Activated effector memory CD4-positive, alpha-beta T cell treated with anti-CD3 and anti-CD28 coated beads, Interleukin-2, amount 50 U/mL, for 16 hours (primary cell): ENCODE data around the gene CNOT3.
"Not testable (repeated sequence)": the region's sequence is repeated elsewhere in the genome, so short reads cannot be mapped to it uniquely, and the experiment has no call there.

ENCODE experiments used
- DNase-seq: peaks from one replicate; pipeline ENCODE4 v3.0.0-alpha.2; 2020

Gene CNOT3

DNA sequence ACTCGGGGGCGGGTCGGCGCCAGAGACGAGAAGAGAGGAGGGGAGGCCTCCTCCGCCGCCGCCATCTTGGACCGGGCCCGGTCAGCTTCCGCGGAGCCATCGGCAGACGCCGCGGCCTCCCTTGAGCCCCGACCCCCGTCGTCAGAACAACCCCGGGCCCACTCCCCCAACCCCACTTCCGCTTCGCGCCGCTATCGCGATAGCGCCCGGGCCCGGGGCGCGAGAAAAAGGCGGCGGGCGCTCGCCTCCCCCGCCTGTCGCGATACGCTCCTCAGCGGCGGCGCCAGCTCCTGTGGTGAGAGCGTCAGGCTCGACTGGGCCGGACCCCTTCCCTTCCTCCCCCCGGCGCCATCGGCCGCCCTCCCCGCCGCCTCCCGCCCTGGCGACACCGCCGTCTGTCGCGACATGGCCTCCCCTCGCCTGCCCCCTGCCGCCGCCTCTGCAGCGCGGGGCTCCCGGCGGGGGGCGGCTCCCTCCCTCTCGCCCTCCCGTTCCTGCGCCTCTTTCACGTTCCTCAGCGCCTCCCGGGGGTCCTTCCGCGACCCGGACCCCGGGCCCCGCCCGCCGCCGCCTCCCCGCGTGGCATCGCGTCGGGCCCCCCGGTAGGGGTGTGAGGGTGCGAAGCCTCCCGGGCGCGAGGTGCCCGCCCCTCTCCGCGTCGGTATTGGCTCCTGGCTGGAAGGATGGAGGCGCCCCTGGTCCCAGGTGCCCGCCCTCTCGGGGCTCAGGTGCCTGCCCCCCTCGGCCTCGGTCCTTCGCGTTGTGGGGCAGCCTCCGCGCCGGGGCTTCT is at the start of gene CNOT3:
Gene CNOT3, plus strand, starts transcription at position 64 of the 790 bp plus-strand sequence. CDS start 5,217 bp downstream, outside the sequence.
- peak; percentile 76 for DNase-seq

DNA sequence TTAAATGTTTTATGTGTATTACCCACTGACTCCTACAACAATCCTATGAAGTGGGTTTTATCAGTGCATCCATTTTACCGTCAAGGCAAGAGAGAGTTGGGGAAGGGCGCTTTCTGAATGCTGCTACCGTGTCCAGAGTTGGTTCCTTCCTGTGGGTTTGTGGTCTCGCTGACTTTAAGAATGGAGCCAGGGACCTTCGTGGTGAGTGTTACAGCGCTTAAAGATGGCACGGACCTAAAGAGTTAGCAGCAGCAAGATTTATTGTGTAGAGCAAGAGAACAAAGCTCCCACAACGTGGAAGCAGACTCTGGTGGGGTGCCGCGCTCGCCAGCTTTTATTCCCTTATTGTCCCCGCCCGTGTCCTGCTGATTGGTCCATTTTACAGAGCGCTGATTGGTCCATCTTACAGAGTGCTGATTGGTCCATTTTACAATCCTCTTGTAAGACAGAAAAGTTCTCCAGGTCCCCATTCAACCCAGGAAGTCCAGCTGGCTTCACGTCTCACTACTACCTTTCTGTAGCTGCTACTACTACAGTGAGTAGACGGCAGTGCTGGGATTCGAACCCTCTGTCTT is 43.0 kb upstream of the CNOT3 start:
- DNase-seq, result no peak

DNA sequence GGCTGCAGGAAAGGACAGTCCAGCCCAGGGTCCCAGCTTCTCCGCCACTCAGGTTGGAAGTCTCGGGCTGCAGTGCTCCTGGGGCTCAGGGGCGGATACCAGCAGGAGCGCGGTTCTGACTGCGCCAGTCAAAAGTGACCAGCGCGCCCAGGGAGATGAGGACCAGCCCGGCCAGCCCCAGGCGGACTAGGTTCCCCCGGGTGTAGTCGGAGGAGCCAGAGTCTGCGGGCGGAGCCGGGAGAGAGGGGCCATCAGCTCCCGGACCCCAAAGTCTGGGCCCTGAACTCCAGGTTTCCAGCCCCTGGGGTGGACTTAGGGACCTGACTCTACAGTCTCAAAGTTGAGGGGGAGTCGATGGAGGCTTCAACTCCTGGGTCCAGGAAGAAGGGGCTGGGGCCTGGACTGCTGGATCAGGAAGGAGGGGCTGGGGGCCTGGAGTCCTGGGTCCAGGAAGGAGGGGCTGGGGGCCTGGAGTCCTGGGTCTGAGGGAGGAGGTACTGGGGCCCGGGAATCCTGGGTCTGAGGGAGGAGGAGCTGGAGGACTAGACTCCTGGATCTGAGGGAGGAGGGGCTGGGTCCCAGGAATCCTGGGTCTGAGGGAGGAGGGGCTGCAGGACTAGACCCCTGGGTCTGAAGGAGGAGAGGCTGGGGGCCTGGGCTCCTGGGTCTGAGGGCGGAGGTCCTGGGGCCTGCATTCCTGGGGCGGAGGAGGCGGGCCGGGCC is 42.3 kb upstream of the CNOT3 start:
- no peak for DNase-seq

DNA sequence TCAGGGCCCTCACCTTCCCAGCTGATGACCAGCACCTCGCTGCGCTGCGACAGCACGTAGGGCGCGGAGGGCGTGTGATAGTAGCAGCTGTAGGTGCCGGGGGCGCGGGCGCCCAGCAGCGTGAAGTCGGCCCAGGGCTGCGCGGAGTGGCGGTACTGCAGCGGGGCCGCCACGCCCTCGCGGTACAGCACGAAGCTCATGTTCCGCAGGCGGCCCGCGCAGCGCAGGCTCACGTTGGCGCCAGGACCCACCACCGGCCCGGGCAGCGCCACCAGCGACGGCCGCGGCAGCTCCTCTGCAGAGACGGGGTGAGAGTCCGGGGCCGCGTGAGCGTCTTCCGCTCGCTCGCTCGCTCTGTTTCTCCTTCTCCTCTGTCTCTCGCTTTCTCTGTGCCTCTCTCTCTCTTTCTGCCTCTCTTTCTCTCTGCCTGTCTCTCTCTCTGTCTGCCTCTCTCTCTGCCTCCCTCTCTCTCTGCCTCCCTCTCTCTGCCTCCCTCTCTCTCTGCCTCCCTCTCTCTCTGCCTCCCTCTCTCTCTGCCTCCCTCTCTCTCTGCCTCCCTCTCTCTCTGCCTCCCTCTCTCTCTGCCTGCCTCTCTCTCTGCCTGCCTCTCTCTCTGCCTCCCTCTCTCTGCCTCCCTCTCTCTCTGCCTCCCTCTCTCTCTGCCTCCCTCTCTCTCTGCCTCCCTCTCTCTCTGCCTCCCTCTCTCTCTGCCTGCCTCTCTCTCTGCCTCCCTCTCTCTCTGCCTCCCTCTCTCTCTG is 41.5 kb upstream of the CNOT3 start:
- peak; percentile 82 for DNase-seq

DNA sequence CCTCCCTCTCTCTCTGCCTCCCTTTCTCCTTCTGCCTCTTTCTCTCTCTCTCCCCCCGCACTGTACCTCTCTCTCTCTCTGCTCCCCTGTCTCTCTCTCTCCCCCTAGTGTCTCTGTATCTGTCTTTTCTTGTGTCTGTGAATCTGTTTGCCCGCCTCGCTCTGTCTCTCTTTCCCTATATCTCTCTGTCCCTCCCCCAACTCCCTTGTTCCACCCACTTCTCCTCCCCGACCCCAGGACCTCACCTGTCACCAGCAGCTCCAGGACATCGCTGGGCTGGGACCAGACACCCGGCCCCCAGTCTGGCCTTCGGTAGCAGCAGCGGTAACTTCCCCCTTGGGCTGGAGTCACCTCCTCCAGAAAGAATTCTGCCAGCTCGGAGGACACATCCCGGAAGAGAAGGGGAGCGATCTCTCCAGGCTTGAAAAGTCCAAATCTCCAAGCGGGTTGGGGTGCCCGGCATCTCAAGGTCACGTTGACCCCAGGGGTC is 40.9 kb upstream of the CNOT3 start:
- DNase-seq, result no peak

DNA sequence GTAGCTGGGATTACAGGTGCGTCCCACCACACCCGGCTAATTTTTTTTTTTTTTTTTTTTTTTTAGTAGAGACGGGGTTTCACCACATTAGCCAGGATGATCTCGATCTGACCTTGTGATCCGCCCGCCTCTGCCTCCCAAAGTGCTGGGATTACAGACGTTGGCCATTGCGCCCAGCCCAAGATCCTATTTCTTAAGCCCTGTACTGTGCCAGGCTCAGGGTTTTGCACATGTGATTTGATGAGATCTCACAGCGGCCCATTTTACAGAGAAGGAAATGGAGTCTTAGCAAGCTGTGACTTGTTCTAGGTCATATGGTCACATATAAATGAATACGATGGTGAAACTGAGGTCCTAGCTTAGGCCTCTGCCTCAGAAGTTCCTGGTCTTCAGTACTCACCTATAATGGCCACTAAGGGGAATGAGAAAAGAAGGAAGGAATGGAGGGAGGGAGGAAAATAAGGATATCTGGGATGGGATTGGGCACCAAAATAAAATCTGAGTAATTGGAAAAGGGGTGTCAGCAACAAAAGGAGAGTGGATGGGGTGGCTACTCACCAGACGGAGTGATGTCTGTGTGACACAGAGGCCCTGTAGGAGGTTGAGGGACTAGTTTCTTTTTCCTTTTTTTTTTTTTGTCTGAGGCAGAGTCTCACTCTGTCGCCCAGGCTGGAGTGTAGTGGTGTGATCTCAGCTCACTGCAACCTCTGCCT is 38.2 kb upstream of the CNOT3 start:
- no peak for DNase-seq

DNA sequence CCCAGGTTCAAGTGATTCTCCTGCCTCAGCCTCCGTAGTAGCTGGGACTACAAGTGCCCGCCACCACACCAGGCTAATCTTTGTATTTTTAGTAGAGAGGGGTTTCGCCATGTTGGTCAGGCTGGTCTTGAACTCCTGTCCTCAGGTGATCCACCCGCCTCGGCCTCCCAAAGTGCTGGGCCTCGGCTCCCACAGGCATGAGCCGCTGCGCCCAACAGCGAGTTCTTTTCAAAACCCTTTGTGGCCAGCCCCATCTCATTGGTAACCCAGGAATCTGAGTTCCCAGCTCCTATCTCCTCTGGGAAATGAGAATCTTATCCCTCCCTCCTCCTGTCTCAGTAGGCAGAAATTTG is 37.7 kb upstream of the CNOT3 start:
- DNase-seq, result not testable (repeated sequence)

DNA sequence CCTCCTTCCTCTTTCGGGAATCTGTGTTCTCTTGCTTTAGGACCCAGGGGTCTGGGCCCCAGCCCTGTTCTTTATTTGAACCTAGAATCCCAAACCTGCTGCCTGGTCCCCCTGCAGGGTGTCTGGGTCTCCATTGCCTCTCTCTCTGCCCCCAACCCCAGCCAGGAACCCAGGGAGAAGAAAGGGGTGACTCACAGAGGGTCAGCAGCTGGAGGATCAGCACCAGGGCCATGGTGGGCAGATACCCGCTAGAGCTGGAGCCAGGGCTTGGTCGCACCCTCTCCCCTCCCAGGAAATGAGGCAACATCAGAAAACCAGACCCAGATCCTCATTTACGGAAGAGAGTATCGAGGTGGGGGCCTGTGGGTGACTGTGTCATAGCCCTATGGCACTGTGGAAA is 37.0 kb upstream of the CNOT3 start, which contains the start of gene OSCAR:
Gene OSCAR, minus strand, starts transcription at position 243 of the 400 bp plus-strand sequence. Its CDS starts 11 bp downstream, at position 232.
- DNase-seq, result no peak

DNA sequence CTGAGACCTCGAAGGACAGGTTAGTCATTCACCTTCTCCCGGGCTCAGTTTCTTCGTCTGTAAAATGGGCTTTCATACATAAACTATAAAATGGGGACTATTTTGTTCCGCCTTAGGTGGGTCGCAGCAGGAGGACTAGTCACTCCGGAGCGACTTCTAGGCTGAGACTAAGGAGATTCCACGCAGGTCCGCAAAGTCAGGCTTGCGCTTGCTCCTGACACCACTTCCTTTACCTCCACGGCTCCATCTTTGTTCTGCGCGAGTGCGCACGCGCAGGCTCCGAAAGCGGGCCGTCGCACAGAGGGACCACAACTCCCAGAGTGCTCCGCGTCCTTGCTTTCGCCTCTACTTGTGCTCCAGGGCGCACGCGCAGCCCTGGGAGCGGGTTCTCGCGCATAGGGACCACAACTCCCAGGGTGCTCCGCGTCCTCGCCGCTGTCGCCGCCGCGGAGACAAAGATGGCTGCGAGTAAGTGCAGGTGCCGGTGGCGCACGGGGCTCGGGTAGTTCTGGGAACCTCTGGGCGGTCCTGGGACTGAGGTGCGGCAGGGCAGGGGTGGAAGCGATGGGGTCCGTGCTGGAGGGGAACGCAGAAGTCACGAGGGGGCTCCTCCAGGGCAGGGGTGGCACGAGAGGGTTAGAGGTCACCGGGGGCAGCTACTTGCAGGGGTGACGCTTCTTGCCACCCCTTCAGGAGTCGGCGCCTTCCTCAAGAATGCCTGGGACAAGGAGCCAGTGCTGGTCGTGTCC is 35.0 kb upstream of the CNOT3 start, which contains the start of gene NDUFA3:
Gene NDUFA3, plus strand, starts transcription at position 435 of the 749 bp plus-strand sequence. Its CDS starts 24 bp downstream, at position 459.
- DNase-seq, result peak; percentile 99

DNA sequence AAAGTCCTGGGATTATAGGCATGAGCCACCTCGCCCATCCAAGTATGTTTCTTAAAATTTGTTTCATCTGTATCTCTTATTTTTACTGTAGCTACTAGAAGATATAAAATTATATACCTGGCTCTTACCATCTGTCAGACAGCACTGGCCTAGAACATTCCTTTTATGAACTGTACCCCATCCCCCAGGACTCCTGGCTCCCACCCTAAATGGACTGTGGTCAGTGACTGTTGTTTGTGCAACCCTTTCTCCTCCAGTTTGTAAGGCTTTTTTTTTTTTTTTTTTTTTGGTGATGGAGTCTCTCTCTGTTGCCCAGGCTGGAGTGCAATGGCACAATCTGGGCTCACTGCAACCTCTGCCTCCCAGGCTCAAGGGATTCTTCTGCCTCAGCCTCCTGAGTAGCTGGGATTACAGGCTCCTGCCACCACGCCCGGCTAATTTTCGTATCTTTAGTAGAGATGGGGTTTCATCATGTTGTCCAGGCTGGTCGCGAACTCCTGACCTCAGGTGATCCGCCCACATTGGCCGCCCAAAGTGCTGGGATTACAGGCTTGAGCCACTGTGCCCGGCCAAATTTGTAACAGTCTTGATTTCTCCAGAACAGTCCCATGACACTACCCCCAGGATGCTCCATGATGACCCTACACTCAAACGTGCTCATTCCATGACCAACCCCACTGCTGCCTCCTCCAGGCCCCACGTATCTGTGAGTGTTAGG is 32.4 kb upstream of the CNOT3 start:
- no peak for DNase-seq

DNA sequence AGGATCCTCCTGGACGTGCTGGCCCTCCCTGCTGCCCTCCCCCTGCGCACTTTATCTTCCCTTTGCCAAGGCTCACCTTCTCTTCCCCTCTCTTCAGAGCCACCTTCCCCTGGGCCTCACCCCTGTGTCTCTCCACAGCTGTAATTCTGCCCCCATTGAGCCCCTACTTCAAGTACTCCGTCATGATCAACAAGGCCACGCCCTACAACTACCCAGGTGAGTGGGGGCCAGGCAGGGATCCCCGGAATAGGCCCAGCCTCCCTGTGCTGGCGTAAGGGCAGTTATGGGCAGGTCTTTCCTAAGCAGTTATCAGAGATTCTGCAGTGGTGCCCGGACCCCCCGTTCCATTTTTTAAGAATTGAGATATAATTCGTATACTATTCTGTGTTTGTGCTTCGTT is 31.8 kb upstream of the CNOT3 start:
- peak; percentile 54 for DNase-seq

DNA sequence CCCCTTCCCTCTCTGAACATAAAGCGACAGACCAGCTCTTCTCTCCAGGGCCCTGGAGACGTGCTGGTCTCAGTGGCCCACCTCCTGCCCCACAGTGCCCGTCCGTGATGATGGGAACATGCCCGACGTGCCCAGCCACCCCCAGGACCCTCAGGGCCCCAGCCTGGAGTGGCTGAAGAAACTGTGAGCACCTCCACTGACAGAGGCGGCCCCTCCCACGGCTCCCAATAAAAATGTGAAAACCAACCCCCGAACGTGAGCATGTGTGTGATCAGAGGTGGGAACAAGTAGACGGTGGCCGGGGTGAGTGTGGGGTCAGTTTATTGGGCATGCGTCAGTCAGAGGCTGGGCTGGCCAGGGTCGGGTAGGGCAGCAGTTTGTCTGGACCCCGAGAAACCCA is 30.8 kb upstream of the CNOT3 start:
- peak; percentile 57 for DNase-seq

DNA sequence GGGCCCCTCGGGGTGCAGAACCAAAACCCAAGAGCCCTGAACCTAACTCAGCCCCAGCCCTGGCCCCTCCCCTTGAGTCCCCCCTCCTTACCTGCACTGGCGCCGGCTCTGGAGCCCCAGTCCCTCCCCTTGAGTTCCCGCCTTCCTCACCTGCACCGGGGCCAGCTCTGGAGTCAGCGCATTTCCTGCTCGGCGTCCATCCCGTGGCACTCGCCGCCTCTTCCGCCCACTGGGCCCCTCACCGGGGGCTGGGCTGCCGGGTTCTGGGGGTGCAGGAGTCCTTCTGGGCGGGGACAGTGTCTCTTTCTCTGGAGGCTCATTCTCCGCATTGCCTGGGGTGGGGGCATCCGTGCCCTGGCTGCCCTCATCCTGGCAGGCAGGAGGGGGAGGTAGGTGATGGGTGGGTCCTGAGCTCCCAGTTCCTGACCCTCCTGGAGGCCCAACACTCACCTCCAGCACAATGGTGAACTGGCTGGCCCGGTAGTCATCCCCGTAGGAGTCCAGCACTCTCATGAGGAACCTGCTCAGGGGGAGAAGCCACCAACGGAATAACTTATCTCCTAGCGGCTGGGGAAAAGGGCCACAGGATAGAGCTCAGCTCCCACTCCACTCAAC is 29.6 kb upstream of the CNOT3 start:
- DNase-seq, result peak; percentile 53

DNA sequence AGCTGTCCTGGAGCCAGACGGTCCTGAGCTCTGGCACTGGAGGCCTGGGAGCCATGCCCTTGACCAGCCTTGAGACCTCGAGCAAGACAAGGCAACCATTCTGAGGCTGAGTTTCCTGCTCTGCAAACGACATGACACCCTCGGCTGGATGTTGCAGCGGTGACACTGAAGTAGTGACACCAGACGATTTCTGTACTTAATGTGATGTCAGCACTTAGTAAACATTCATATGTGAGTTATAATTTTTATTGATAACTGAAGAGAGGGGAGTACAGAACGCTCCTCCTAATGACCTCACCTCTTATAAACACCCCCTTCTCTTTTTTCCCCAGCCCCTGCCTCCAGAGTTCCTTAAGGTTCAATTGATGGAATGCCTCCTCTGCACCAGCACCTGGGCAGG is 29.1 kb upstream of the CNOT3 start:
- no peak for DNase-seq

DNA sequence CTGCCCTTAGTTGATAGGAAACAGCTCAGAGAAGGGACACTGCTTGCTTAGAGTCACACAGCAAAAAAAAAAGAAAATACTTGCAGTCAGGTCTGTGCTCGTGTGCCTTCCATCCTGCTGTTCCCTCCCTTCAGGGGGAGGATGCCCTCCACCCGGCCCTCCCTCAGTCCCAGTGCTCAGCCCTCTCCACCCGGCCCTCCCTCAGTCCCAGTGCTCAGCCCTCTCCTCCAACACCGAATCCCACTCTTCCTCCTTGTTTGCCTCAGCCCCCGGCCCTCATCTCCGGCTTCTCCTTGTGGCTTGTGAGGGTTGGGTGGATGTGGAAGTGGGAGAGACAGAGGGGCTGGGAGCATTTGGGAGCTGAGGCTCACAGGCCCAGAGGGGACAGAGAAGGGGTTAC is 27.9 kb upstream of the CNOT3 start:
- no peak for DNase-seq

DNA sequence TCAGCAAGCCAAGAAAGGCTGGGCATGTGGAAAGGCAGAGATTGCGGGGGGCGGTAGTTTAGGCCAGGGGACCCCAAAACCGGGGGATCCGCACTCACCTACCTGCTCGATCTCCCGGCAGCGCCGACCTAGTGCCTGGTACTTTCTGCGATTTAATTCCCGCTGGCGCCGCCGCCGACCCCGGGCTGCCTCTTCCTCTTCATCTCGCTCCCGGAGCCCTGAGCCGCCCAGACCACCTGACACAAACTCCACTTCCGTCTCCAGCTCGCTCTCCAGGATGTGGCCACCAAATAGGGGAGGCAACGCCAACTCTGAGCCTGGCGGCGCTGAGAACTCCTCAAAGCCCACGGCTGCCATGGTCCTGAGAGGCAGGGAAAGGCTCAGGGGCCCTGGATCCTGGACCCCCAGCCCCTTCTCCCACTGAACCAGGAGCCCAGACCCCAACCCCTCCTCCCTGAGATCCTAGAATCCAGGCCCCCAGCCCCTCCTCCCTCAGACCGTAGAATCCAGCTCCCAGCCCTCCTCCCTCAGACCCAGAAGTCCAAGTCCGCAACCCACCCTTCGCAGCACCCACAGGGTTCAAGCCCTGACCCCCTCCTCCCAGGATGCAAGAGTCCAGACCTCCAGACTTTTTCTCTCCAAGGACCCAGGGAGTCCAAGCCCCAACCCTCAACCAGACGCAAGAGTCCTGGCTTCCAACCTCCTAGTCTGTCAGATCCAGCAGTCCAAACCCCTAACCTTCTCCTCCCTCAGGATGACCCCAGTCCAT is 23.0 kb upstream of the CNOT3 start:
- DNase-seq, result peak; percentile 83

DNA sequence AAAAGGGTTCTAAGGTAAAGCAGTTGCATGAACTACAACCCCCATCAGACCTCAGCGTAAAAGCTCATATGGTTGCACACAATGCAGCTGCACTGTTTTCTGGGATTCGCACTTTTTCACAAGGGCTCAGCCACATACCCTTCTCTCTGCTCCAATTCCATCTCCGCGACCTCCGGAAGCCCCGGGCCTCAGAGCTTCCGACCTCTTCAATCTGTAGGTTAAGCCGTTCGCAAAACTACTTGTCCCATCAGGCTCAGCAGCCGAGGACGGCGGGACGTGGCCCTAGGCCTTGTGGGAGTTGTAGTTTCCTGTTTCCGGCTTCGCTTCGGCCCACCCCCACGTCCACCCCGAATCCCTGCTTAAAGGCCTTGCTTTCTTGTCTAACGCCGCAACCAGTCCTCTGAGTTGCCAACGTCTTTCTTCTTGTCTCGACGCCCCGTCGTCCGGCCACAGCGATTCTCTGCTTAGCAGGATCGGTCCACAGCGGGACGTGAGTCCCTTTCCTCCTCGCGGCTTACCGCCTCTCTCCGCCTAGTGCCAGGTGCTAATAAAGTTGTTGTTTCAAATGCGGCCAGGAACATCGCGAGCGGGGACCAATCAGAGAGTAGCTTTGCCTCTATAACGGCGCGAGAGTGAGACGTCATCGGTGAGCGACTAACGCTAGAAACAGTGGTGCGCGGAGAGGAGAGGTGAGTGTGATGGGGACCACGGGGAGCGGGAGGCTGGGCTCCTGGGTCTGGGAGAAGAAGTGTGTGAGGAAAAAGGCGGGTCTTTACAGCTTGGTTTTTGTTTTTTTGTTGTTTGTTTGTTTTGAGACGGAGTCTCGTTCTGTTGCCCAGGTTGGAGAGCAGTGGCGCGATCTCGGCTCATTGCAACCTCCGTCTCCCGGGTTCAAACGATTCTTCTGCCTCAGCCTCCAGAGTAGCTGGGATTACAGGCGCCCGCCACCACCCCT is 22.2 kb upstream of the CNOT3 start, which contains the start of the genes PRPF31 and TFPT:
Gene PRPF31, plus strand, starts transcription at position 646 of the 955 bp plus-strand sequence. CDS start 2,525 bp downstream, outside the sequence.
Gene TFPT, minus strand, starts transcription at position 549 of the 955 bp plus-strand sequence. Its CDS starts 388 bp downstream, at position 161.
- DNase-seq, result peak; percentile 99

DNA sequence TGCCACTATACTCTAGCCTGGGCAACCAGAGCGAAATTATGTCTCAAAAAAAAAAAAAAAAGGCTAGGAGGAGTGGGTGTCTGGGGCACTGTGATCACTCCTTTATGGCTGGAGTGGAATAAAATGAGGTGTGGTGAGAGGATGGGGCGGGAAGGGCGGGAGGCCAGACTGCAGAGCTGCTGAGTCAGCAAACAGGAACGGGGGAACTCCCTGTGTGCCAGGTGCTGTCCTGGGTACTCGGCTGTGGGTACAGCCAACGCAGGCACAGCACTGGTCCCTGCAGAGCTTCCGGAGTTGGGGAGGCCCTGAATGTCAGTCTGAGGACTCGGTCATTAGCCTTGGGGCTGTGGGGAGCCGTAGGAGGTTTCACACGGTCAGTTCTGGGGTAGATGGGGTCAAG is 16.3 kb upstream of the CNOT3 start:
- DNase-seq, result no peak
